ENCODE measurements around the gene BLTP2. TPM values are rescaled to one million over a fixed set of nuclear protein-coding genes. Genes with fewer than 3 reads are reported as not detected.

BLTP2 gene
- total and polyA plus RNA-seq, 10 of the 15 experiments (the other 5 are each of a cell fraction or from before 2014, with no cell fraction given): 14.2 to 151 (median 78.1) TPM

- Histone ChIP-seq H3K9me3 (replicated peaks; ENCODE audit: control insufficient read depth, insufficient read depth, low read length) (no peaks in the 10 kb centered on the region), H3K4me1 (ENCODE audit: control insufficient read depth, insufficient read depth, low read length) (no peaks in the 10 kb centered on the region), H3K27me3 (replicated peaks in 1 of 2; ENCODE audit: control insufficient read depth in 2 of 2, insufficient read depth in 2 of 2, low read length in 1 of 2) (no peaks in the 10 kb centered on the region), H3K9ac (ENCODE audit: control insufficient read depth, insufficient read depth, low read length) (no peak overlapping the region), H3K79me2 (ENCODE audit: control insufficient read depth, insufficient read depth, low read length) (no peaks in the 10 kb centered on the region), H3K27ac (ENCODE audit: control insufficient read depth, insufficient read depth) (no peak overlapping the region), H2AFZ (ENCODE audit: control insufficient read depth, low read depth, low read length) (no peak overlapping the region), H3K4me3 (no peak overlapping the region), H4K20me1 (ENCODE audit: control insufficient read depth, insufficient read depth) (no peaks in the 10 kb centered on the region; the same call in 1 of the 2 replicates), H3K4me2 (ENCODE audit: control insufficient read depth, insufficient read depth) (no peak overlapping the region), H3K36me3 (ENCODE audit: control insufficient read depth in 2 of 2, insufficient read depth in 2 of 2, low read length in 1 of 2) (peaks cover 31 to 66% of the 10 kb centered on the region in 2 experiments)
- no peak for DNase-seq (ENCODE audit: low read depth, low spot score)
- no TSS peak for BruUV-seq (replicated peaks)
- ATAC-seq: no peak
- FAIRE-seq: no peak
- ChIA-PET CTCF (no interaction called here), RAD21 (ENCODE audit: unreplicated experiment) (no interaction called here), POLR2A (interaction anchor here (0.5 kb wide), 1 partner anchor 126 kb away, joined by 3 read pairs; no protein-coding TSS in a partner anchor), SMC1A (ENCODE audit: uncharacterized antibody, unreplicated experiment) (no interaction called here)
- intact Hi-C loops (cut with micrococcal nuclease; ENCODE audit: unreplicated experiment) (no loop called here), in situ Hi-C loops (cut with MboI) (no loop called here)
- TF ChIP-seq SMAD5 (IDR thresholded peaks at IDR 0.05; ENCODE audit: low read depth): no peak
- WGBS (ENCODE audit: insufficient coverage, insufficient replicate concordance, low lambda C conversion rate, missing lambda C conversion rate): 96% methylated on average over 3 of the region's 3 CpGs
These were observed 40.0 kb upstream of the BLTP2 start for GRCh38 chr17:28684963-28685362.

GRCh38 chr17:28682655-28683054 is 37.7 kb upstream of the BLTP2 start:
- no peaks in the 10 kb centered on the region for H3K27me3 ChIP-seq (replicated peaks in 1 of 2; ENCODE audit: control insufficient read depth in 2 of 2, insufficient read depth in 2 of 2, low read length in 1 of 2)
- ChIA-PET CTCF (interaction anchor here (0.6 kb wide), 1 partner anchor 30 kb away, joined by 5 read pairs; no protein-coding TSS in a partner anchor), POLR2A (interaction anchor here (0.5 to 1.8 kb wide), 4 partner anchors 14 to 164 kb away, joined by 3 to 5 read pairs (median 3); partner anchors contain the start of gene SDF2), RAD21 (ENCODE audit: unreplicated experiment) (no interaction called here), SMC1A (ENCODE audit: uncharacterized antibody, unreplicated experiment) (interaction anchor here (1.4 kb wide), 1 partner anchor 14 kb away, joined by 3 read pairs; no protein-coding TSS in a partner anchor)
- no peaks in the 10 kb centered on the region; the same call in 1 of the 2 replicates for H4K20me1 ChIP-seq (ENCODE audit: control insufficient read depth, insufficient read depth)
- H3K4me3 ChIP-seq: no peak overlapping the region
- FAIRE-seq (no peak), DNase-seq (ENCODE audit: low read depth, low spot score) (no peak), ATAC-seq (no peak)
- no TSS peak for BruUV-seq (replicated peaks)
- H3K9ac ChIP-seq (ENCODE audit: control insufficient read depth, insufficient read depth, low read length): no peak overlapping the region
- intact Hi-C loops (cut with micrococcal nuclease; ENCODE audit: unreplicated experiment) (no loop called here), in situ Hi-C loops (cut with MboI) (no loop called here)
- H3K36me3 ChIP-seq (ENCODE audit: control insufficient read depth in 2 of 2, insufficient read depth in 2 of 2, low read length in 1 of 2): peaks cover 36 to 54% of the 10 kb centered on the region in 2 experiments
- H3K9me3 ChIP-seq (replicated peaks; ENCODE audit: control insufficient read depth, insufficient read depth, low read length): no peaks in the 10 kb centered on the region
- no peak overlapping the region for H3K4me2 ChIP-seq (ENCODE audit: control insufficient read depth, insufficient read depth)
- no peaks in the 10 kb centered on the region for H3K79me2 ChIP-seq (ENCODE audit: control insufficient read depth, insufficient read depth, low read length)
- no peak overlapping the region for H3K27ac ChIP-seq (ENCODE audit: control insufficient read depth, insufficient read depth)
- no peak overlapping the region for H2AFZ ChIP-seq (ENCODE audit: control insufficient read depth, low read depth, low read length)
- WGBS (ENCODE audit: insufficient coverage, insufficient replicate concordance, low lambda C conversion rate, missing lambda C conversion rate): 99% methylated on average over 11 of the region's 11 CpGs
- no peaks in the 10 kb centered on the region for H3K4me1 ChIP-seq (ENCODE audit: control insufficient read depth, insufficient read depth, low read length)
- TF ChIP-seq, protein P1, sequence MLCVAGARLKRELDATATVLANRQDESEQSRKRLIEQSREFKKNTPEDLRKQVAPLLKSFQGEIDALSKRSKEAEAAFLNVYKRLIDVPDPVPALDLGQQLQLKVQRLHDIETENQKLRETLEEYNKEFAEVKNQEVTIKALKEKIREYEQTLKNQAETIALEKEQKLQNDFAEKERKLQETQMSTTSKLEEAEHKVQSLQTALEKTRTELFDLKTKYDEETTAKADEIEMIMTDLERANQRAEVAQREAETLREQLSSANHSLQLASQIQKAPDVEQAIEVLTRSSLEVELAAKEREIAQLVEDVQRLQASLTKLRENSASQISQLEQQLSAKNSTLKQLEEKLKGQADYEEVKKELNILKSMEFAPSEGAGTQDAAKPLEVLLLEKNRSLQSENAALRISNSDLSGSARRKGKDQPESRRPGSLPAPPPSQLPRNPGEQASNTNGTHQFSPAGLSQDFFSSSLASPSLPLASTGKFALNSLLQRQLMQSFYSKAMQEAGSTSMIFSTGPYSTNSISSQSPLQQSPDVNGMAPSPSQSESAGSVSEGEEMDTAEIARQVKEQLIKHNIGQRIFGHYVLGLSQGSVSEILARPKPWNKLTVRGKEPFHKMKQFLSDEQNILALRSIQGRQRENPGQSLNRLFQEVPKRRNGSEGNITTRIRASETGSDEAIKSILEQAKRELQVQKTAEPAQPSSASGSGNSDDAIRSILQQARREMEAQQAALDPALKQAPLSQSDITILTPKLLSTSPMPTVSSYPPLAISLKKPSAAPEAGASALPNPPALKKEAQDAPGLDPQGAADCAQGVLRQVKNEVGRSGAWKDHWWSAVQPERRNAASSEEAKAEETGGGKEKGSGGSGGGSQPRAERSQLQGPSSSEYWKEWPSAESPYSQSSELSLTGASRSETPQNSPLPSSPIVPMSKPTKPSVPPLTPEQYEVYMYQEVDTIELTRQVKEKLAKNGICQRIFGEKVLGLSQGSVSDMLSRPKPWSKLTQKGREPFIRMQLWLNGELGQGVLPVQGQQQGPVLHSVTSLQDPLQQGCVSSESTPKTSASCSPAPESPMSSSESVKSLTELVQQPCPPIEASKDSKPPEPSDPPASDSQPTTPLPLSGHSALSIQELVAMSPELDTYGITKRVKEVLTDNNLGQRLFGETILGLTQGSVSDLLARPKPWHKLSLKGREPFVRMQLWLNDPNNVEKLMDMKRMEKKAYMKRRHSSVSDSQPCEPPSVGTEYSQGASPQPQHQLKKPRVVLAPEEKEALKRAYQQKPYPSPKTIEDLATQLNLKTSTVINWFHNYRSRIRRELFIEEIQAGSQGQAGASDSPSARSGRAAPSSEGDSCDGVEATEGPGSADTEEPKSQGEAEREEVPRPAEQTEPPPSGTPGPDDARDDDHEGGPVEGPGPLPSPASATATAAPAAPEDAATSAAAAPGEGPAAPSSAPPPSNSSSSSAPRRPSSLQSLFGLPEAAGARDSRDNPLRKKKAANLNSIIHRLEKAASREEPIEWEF (IDR thresholded peaks at IDR 0.05; ENCODE audit: insufficient replicate concordance, low read depth, low read length): no peak
- TF ChIP-seq EED (IDR thresholded peaks at IDR 0.05; ENCODE audit: low read depth) (no peak), MLLT1 (IDR thresholded peaks at IDR 0.05) (no peak), SPI1 (IDR thresholded peaks at IDR 0.05; ENCODE audit: borderline replicate concordance, insufficient read depth, low read depth, low read length) (no peak), NR2C2 (IDR thresholded peaks at IDR 0.05; ENCODE audit: borderline replicate concordance, control insufficient read depth, insufficient read length, low read depth) (no peak), EZH2 (IDR thresholded peaks at IDR 0.05; ENCODE audit: borderline replicate concordance, control insufficient read depth, low read depth, low read length) (no peak), GATAD2B (conservative IDR thresholded peaks at IDR 0.05; ENCODE audit: low read depth) (no peak), HDGF (IDR thresholded peaks at IDR 0.05) (no peak), MTA3 (IDR thresholded peaks at IDR 0.05; ENCODE audit: borderline replicate concordance, low read length) (no peak)
